Coronary artery (tissue), 2 donors: ENCODE measurements around the gene RAB36.

Experiments
- DNase-seq: peaks from one replicate; pipeline ENCODE4 v3.0.0-alpha.2; 2017; ENCODE audit warnings: low spot score
- H3K27ac ChIP-seq, 2 donors: fragments of 200-600 bp; sonication (generic); one replicate each; pipeline ENCODE4 v1.5.1; 2016 to 2019
- H3K4me3 ChIP-seq: fragments of 200-600 bp; sonication (generic); 2 replicates; pipeline ENCODE4 v1.5.1; 2016; ENCODE audit warnings: mild to moderate bottlenecking, moderate library complexity
- CTCF ChIP-seq: fragments of 200-600 bp; sonication (generic); IDR thresholded peaks from one replicate; pipeline ENCODE4 v1.5.1; 2019; ENCODE audit warnings: antibody characterized with exemption

The RAB36 gene

DNA sequence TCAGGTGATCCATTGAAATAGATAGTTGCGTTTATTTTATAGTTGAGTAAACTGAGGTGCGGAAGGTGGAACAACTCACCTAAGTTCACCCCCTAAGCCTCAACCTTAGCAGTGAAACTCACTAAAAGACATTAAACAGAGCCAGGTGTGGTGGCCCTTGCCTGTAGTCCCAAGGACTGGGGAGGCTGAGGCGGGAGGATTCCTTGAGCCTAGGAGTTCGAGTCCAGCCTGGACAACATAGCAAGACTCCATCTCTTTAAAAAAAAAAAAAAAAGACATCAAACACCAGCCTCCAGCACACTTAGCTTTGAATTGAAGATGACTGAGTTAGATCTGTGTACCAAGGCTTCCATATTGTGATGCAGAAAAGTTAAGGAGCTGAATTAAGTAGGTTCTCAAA lies 845 bp upstream of the RAB36 start:
- Histone ChIP-seq H3K4me3 (peak overlapping the region; percentile 69), H3K27ac (peak overlapping the region in 1 of 2 donors; percentile 67)
- TF ChIP-seq CTCF, result no peak
- DNase-seq, result no peak

DNA sequence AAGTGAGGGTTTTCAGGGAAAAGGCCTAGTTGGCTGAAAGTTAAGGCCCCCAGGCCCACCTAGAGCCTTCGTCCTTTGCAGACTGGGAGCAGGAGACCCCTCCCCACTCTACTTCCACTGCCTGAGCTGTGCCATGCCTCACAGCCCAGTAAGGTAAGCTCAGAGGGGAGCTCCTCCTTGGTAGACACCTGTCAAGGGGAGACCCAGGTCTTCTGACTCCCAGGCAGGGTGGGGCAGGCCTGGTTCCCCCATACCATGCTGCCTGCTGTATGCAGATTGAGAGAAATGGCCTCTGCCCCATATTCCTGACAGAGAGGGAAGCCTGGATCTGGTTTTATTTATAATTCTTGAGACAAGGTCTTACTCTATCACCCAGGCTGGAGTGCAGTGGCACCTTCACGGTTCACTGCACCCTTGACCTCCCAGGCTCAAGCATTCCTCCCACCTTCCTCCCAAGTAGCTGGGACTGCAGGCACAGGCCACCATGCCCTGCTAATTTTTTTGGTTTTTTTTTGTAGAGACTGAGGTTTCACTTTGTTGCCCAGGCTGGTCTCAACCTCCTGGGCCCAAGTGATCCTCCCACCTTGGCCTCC lies 697 bp downstream of the RAB36 start:
- DNase-seq, result no peak
- H3K27ac ChIP-seq, result peak overlapping the region; percentile 51 to 67

DNA sequence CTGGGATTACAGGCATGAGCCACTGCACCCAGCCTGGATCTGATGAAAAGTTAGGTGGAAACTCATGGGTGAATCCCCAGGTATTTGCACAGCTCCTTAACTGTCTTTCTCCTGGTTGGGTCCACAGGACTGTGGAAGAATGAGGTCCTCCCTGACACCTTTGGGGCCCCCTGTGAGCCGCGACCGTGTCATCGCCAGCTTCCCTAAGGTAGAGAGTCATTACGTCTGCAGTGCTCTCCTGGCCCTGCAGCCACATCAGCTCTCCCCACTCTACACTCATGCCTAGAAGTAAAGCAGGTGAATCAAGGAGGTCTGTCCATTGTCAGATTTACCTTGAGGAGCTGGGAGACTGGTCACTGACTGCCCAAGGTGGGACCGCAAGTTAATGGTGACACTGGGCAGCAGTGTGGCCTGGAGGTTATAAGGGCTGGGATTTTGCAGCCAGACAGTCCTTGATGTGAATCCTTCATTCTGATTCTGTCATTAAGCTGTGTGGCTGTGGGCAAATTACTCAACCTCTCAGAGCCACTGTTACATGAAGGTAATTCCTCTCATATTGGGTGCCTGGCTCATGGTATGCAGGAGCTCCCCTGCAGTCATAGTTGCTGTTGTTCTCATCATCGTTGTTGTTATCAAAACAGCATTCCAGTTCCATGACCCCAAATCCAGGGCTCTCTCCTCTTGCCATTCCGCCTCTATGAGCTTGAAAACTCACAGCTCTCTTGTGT lies 1.4 kb downstream of the RAB36 start:
- DNase-seq, result no peak
- no peak overlapping the region for H3K27ac ChIP-seq
- TF ChIP-seq CTCF, result no peak
- no peak overlapping the region for H3K4me3 ChIP-seq

More for the DNA sequence above, 697 bp downstream of the RAB36 start:
- TF ChIP-seq CTCF, result no peak
- peak overlapping the region; percentile 69 for H3K4me3 ChIP-seq

DNA sequence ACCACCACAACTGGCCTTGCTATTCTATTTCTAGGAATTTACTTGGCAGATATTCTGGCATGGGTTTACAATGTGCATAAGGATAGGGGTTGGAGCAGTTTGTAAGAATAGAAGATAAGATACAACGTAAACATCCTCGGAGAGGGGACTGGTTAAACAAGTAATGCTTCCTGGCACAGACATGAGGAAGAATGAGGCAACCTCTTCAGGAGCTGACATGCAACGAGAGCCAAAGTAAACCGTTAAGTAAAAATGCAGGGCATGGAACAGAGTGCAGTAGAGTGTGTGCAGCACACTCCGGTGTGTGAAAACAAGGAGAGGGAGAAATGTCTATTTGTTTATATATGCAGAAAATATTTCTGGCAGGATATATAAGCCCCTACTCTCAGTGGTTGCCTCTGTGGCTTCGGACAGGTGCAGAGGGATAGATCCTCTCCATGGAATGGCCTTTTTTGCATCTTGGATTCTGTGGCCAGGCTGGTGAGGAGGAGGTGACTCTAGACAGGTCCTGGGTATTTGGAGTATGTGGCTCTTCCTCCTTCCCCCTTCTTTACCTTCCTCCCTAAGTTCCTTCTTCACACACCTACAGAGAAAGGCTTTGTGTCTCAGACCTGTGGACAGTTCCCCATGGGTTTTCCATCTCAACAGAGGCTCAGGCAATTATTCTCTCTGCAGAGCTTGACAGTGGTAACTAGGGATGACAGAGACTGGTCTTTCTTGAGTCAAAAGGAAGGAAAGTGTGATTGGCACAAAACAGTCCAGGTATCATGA lies 2.5 kb downstream of the RAB36 start:
- TF ChIP-seq CTCF, result no peak
- no peak for DNase-seq
- peak overlapping the region in 1 of 2 donors; percentile 41 for H3K27ac ChIP-seq

GRCh38 chr22:23149743-23150238 lies 4.5 kb downstream of the RAB36 start:
- no peak overlapping the region for H3K27ac ChIP-seq
- H3K4me3 ChIP-seq, result no peak overlapping the region
- no peak for DNase-seq

More for the DNA sequence above, 2.5 kb downstream of the RAB36 start:
- H3K4me3 ChIP-seq, result no peak overlapping the region

DNA sequence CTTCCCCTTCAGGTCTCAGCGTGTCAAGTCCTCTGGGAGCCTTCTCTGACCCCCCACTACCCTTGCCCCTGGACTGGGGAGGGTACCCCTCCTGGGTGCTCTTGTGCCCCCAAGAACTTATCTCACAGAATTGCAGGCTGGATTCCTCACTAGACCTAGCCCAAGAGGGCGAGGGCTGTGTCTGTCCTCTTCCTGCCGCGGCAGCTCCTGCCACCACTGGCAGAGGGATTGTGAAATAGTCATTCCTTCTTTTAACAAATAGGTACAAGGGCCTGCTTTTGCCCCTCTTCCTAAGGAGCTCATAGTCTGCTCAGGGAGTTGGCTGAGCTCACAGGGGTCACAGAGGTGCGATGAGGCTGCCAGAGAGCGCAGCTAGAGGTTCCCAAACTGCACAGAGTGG lies 5.5 kb downstream of the RAB36 start:
- H3K4me3 ChIP-seq, result no peak overlapping the region
- H3K27ac ChIP-seq, result no peak overlapping the region
- DNase-seq, result no peak
- no peak for TF ChIP-seq CTCF

More at GRCh38 chr22:23149743-23150238, 4.5 kb downstream of the RAB36 start:
- TF ChIP-seq CTCF, result no peak
